GM18870 (cell line): ENCODE results near the gene RTP5.
"Not testable (repeated sequence)": the region's sequence is repeated elsewhere in the genome, so short reads cannot be mapped to it uniquely, and the experiment has no call there.

Source experiments
- ATAC-seq: cut with Tn5 transposase; IDR thresholded peaks from one replicate; pipeline ENCODE4 v1.9.1; 2021; ENCODE audit warnings: moderate library complexity; ENCODE audit not compliant: unreplicated experiment

The RTP5 gene

DNA sequence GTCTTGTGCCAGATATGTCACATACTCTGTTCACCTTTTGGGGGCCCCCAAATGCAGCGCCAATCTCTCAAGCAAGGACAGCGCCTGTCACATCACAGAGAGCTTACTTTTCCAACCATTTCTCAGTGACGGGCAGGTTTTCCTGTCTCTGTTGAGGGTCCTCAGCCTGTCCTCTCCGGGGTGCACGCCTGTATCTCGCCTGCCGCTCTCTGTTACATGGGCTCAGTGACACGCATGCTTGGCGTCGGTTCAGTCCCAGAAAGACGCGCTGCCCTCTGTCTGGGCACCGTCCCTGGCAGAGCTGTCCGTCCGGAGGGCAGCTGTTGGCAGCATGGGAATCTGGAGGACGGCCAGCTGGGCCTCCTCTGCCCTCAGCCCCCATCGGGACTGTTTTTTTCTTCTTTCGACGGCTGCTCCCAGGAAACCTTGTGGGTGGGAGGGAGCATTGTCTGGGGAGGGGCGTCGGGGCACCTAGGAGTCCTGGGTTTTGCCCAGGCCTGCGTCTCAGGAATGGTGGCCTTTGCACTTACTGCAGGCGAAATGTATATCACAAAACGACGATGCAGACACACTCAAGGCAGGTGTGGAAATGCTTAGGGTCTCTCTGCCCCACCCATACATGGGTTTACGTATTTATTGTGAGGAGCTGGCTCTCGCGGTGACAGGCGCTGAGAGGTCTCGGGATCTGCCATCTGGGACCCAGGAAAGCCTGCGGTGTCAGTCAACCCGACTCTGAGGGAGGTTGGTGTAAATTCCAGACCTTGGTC is 30.9 kb downstream of the RTP5 start:
- ATAC-seq: no peak

DNA sequence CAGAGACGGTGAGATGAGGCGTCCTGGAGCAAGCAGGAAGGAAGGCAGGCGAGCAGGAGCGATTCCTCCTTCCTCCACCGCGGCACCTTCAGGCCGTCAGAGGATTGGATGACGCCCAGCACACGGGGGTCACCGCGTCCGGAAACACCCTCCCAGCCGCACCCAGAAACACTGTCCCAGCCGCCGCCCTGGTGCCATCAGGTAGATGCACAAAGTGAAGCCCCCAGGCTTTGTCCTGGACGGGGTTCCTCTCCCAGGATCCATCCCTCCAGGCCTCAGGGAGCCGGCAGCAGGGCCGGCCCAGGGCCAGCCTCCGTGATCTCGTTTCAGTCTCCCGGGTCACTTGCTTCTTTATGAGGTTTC is 31.5 kb downstream of the RTP5 start:
- no peak for ATAC-seq

DNA sequence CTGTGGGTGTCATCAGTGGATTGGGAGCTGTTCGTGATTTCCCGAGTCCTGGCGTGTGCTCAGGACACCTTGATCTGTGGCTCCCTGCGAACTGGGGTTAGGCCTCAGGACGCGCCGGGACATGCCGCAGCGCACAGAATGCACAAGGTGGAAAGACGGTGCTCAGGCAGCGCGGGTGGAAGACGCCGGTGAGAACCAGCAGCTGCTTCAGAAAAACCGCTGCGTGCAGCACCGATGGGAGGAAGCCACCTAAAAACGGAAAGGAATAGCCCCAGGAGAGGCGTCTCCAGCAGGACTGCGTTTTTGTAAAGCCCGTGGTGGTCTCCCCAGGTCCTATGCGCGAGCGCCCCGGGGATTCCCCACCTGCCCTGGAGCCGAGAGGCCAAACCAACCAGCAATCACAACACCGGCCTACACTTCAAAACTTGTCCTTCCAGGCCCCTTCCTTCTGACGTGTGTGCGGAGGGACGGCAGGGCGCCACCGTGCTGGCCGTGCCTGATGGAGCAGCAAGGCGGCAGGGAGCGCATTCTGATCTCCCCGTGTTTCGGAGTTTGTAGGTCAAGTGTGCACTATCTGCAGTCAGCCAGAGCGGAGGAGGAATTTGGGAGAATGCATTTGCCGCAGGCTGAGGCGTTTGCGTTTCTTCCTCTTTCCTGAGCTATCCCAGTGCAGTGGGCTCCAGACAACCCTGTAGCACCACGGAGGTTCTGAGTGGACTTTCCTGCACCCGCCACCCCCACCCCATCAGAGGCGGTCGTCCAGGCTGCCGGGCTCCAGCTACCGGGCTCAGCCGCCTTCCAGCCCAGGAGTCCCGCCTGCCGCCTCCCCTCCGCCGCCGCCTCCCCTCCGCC is 32.2 kb downstream of the RTP5 start:
- no peak for ATAC-seq

DNA sequence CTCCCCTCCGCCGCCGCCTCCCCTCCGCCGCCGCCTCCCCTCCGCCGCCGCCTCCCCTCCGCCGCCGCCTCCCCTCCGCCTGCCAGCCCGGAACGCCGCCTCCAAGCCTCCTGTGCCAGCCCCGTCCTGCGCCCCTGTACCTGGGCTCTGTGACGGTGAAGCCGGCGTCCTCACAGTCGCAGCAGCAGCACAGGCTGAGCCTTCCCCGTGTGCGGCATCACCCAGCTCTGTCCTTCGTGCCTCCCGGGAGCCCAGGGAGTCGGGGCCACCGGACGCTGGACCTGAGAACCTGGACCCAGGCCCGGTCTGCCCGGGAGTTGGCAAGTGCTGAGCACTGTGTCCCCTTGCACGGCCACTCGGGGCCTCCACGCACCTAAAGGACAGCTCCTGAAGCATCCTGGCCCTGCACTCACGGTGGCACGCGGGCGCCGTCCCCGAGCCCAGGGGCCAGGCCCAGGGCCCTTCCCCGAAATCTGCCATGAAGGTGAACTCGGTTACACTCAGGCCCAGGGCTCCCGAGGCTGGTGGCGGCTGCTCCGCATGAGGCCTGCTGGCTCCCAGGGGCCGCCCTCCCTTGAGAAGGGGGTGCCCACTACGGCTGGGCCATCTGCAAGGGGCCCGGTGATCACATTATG is 32.9 kb downstream of the RTP5 start:
- ATAC-seq: no peak

DNA sequence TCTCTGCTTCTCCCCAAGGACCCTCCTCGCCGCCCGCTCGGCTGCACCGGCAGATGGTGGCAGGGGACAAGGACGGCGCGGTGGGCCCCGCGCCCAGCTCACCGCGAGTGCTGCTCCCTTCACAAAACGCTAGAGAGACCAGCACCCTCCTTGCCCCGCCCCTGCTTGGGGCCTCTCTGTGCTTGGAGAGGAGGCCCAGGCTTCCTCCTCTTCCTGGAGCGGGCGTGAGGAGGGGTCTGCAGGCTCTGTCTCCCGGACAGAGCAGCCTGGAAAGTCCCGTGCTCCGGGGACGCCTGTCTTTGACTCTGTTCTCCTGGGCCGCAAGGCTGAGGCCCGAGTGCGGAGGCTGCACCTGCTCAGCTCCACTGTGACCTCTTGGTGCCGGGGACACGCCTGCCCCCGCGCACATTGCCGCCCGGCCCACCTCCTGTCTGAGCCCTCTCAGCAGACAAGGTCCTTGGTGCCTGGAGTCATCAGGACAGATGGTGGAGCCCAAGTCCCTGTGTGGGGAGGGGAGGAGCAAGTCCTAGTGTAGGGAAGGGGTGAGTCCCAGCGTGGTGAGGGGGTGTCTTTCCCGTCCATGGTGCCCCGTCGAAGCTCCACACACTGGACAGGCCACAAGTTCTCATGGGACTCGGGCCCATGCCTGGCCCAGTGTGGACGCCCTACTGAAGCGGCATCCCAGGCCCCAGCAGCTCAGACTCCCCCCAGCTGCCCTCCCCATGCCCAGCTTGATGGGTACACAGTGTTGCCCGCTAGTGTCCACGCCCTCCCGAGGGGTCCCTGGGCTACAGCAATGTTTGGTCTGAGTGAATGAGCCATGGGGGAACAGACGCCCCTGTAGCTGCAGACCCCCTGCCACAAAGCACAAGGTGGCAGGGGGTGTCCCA is 33.8 kb downstream of the RTP5 start:
- no peak for ATAC-seq

DNA sequence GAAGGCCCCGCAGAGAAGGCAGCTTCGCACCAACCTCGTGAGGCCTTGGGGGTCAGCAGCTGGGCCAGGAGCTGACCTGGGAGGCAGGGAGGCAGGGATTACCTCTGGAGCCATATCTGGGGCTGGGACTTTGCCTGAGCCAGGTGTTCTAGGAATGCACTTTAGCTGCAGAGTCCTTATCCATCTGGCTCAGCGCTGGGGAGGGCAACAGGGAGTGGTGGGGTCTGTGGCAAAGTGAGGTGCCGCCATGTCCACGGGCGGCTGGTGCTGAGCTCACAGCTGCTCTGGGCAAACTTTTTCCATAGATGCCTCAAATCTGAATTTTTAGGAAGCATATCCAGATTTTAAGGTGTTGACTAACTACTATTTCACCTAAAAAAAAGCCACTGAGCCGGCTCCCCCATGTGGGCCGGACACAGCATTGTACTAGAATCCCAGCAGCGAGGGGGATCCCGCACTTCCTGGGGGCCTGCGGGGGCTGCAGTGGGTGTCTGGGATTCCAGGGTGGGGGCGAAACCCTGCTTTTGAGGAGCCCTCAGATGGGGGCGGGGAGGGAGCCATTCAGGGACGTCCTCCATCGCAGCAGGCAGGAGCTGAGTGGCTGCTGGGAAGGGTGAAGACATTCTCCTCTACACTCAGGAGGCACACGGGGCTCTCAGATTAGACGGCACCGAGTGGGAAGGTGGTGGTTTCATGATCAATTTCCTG is 34.6 kb downstream of the RTP5 start:
- no peak for ATAC-seq

DNA sequence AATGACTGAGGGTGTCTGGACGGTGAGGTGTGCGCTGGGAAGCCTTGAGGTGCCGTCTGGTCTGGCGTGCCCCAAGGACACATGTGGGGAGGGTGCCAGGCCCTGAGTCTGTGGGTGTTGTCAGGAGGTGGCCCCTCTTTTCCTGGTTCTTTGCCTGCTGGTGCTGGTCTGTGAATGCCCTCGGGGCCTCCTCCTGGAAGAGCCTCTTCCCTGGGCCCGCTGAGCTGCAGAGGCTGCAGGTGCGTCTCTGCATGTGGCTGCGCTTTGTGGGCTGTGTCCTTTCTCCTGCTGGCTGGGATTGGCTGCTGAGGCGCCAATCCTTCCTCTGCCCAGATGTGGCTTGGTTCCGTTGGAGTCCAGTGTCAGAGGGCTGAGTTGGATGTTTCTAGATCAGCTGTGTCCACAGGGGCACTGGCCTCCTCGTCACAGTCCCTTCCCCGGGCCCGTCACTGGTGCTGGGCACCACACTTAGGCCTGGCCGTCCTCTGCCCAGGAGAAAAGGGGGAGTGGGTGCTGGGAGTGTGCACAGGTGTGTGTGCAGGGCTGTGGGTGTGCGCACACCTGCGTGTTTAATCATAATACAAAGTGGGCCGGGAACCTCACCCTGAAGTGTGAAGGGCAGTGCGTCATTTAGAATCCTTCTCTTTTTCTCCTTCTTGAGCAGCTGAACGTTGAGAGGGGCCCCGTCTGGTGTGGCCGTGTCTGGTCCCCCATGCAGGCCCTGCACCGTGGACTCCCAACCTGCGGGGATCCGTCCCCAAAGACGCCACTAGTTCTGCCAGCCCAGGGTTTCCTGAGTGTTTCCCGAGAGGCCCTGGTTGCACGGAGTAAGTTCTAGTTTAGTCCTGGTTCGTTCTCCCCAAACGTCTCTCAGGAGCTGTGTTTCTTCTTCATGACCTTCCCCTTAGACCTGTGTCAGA is 35.5 kb downstream of the RTP5 start:
- no peak for ATAC-seq

DNA sequence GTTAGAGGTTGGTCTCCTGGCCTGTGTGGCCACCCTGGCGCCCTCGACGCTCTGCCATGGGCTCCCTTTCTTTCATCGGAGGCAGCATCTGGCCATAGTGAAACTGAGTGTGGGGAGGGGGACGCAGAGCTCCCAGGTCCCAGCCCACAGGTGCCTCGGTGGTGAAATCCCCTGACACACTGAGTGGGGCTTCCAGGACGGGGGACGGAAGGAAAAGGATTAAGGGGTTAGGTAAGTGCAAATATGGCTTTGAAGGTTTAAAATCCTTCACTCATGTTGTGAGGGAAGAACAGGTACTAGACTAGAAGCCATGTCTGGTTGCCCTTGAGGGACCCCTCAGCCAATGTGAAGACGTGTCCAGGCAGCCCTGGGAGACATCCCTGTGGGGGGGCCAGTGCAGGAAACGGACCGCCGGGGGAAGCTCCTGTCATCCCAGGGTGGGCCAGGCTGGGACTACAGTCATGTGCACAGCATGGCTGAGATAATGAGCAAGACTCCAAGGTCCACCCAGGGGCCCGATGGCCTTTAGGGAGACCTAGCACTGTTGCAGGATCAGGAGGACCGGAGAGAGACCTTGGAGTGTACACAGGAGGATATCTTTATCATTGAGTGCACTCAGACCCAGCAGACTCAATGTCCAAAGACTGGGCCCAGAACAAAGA is 36.3 kb downstream of the RTP5 start:
- ATAC-seq: no peak

DNA sequence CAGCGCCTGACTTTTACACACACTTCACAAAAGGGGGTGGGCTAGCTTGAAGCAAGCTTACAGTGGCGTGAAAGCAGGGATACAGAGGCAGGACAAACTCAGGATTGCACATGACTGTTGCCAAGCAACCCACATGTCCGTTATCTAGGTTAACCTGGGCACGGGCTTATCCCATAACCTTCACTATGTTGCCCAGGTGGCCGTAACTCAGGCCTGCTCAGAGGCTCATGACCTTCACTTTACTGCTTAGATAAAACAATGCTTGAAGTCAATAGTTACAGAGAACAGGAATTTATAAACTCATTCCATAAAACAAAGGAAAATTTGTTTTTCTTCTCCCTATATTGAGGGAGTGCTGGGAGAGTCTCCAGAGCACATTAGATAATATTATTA is 36.8 kb downstream of the RTP5 start:
- not testable (repeated sequence) for ATAC-seq

DNA sequence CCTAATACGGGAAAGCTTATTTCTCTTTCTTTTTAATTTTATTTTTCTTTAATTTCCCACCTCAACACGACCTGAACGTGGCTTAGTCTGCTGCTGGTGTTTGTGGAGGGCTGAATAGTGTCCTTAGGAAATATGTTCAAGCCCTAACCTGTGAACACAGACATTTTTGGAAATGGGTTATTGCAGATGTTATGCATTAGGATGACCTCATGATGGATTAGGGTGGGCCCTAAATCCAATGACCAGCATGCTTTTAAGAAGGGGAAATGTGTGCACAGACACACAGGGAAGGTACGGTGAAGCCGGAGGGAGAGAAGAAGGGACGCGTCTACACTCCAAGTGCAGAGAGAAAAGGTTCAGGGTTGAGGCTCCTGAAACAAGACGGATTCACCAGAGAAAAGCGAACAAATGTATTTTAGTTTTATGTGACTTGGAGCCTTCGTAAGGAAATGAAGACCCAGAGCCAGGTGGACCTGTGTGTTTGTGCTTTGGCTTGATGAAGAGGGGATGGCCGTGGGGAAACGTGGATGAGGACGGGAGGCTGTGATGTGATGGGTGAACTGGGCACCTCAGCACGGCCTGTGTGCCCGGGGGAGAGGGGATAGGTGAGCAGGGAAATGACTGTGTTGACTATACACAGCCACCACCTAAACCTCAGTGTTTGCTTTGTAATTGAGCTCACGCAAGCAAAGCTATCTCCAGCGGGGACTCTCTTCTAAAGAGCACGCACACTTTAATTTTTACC is 37.5 kb downstream of the RTP5 start:
- no peak for ATAC-seq

DNA sequence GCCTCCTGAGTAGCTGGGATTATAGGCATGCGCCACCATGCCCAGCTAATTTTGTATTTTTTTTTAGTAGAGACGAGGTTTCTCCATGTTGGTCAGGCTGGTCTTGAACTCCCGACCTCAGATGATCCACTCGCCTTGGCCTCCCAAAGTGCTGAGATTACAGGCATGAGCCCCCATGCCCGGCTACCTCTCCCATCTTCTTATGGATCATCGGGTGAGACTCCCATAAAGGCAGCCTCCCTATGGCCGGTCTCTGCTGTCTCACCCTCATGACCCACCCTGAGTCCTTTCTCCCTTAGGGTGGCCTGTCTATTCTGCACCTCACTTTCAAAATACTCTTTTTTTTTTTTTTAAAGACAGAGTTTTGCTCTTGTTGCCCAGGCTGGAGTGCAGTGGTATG is 38.3 kb downstream of the RTP5 start:
- not testable (repeated sequence) for ATAC-seq

DNA sequence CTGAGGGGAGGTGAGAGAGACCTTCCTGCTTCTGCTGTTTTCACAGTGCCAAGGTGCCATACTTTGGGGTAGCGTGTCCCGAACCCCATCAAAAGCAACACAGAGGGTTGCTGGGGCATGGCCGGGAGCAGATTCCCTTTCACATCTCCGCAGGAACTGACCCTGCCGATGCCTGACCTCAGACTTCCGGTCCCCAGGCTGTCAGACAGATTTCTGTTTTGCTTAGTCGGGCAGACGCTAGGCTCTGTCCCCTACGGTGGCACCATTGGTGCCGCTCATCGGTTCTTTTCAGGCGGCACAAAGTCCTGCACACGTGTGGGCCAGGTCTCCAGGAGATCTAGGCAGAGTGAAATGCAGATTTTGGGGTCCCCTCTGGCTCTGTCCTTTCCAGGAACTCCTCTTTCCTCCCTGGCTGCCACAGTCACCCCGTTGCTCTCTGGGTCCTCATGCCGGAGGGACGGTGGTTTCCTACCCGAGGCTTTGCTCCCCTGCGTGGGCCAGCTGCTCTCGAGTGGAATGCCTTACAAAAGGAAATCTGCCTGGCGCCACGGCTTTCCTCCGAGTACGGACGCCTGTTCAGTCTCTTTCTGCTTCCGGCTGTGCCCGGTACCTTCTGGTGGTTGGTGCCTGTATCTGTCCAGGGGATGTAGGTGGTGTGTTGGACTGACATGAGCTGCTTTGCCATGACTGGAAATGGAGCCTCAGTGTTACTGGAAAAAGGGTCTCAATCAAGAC is 39.3 kb downstream of the RTP5 start:
- ATAC-seq: no peak

DNA sequence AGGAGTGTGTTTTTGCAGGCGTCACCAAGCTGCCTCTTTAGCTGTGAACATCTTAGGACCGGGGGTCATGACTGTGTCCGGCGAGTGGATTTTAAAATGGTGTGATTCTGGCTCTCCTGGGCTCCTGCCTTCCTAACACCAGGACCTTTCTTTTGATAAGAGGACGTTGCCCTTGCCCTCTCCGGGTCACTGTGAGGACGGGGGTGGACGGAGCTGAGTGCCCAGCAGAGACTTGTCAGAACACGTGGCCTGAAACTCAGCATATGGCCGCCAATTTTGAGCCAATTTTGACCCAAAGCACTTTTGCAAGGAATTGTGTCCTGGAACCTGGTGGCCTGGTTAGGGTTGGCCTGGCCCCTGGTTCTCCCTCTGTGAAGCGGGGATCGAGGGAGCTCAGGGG is 40.2 kb downstream of the RTP5 start:
- no peak for ATAC-seq

DNA sequence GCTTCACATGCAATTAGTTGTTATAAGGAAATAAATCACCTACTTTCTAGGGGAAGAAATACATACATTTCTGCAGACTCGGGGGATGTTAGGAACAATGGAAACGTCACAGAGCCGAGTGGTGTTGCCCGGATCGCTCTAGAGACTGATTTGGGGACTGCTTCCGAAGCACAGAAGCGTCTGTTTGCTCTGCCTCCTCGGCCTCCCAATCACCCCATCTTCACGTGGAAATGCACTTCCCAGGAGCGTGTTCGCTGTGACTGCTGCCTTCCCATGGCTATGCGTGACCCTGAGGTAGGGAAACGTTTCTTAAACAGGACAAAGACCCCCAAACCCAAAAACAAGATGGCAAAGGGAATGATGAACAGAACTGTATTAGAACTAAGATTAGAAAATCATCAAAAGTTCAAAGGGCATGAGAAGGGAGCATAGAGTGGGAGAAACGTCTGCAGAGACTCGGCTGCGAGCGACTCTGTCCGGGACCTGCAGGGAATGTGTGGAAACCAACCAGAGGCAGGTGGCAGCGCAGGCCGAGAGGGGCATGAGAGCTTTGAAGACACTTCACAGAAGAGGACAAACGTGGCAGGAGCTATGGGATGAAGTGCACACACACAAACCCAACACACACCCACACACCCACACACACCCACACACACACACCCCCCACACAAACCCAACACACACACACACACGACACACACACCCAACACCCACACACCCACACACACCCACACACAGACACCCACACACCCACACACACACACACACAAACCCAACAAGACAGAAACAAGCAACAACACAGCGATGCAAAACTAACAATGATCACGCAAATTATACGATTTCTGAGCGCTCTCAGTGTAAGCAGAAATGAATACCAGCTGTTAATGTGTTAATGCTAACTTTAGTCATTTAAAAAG is 41.3 kb downstream of the RTP5 start:
- ATAC-seq: no peak

DNA sequence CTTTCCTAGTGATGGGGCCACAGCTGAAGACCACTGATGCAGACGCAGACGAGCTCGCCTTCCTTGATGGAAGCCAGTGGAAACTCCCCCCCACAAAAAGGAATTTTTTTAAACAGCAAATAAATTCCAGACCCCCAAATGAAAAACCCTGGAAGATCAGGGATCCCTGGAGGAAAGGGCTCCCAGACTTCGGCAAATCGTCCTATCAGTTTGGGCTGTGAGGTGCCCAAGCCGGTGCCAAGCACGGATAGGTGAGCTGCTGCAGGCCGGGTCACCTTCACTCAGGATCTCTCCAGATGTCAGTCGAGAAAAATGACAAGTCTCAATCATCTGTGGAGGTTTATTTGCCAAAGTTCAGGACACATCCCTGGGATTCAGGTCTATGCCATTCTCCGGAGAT is 42.0 kb downstream of the RTP5 start:
- ATAC-seq: no peak

DNA sequence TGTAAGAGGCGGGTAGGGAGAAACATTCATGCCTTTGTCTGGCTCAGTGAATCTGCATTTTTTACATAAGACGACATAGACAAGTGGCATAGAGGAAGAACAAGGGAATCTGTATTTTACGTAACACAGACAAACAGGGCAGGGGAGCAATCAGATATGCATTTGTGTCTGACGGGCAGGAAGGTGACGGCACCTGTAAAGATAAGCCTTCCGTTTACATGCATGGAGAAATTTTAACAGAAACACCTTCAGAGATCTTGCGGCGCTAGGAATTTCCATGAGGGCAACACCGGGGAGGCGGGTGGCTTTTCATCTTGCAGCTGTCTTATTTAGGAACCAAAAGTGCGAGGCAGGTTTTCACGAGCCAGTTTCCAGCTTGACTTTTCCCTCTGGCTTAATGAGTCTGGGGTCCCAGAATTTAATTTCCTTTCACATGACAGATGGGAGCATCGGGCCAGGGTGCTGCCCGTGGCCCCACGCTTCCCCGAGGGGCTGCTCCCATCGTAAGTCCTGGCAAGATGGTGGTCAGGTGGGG is 42.6 kb downstream of the RTP5 start:
- no peak for ATAC-seq
